Measurements from ENCODE around the gene PPIP5K2. TPM values are rescaled to one million over a fixed set of nuclear protein-coding genes. Genes with fewer than 3 reads are reported as not detected.

Gene PPIP5K2
- total RNA-seq, 6 experiments from 2014 or later = 54.9 to 75.2 (median 61.2) TPM

DNA sequence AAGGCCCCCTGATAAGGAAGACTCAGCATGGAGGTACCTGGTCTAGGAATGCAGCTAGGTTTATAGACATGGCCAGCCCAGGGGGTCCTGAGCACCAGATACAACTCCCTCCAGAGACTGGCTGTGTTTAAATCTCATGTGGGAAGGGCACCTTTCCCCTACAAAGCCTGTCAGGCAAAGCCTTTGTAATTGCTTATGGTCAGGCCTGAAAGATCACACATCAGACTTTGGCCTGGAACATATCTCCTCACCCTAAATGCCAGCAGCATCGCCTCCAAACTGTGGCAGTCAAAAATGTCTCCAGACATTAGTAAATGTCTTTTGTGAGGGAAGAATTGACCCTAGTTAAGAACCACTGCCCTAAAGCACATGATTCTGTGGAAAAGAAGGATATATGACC, 86.9 kb downstream of the PPIP5K2 start:
- TF ChIP-seq, protein P1, sequence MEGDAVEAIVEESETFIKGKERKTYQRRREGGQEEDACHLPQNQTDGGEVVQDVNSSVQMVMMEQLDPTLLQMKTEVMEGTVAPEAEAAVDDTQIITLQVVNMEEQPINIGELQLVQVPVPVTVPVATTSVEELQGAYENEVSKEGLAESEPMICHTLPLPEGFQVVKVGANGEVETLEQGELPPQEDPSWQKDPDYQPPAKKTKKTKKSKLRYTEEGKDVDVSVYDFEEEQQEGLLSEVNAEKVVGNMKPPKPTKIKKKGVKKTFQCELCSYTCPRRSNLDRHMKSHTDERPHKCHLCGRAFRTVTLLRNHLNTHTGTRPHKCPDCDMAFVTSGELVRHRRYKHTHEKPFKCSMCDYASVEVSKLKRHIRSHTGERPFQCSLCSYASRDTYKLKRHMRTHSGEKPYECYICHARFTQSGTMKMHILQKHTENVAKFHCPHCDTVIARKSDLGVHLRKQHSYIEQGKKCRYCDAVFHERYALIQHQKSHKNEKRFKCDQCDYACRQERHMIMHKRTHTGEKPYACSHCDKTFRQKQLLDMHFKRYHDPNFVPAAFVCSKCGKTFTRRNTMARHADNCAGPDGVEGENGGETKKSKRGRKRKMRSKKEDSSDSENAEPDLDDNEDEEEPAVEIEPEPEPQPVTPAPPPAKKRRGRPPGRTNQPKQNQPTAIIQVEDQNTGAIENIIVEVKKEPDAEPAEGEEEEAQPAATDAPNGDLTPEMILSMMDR (IDR thresholded peaks at IDR 0.05) = no peak
- peaks cover 23% of the 10 kb centered on the region for H3K36me3 Mint-ChIP-seq (ENCODE audit: low read depth)

DNA sequence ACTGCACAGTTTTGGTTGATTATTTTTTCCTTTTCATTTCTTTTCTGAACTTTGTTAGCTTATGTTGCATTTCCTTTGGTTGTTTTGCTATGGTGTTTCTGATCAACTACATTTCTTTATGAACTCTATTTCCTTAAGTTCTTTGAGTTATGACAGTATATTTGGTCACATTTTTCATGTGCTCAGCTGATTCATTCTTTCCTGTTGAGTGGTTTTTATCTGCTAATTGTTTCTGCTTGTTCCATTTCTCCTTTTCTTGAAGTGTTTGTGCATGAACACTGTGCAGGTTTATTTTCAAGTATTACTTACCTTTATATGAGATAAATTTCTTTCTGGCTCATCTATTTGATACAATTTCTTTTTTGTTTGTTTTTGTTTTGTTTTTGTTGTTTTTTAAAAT, 87.6 kb downstream of the PPIP5K2 start:
- Mint-ChIP-seq H3K27me3 (ENCODE audit: insufficient read depth) (peaks cover 3% of the 10 kb centered on the region; the same call in 1 of the 2 replicates), H3K27ac (peak overlapping the region; percentile 22), H3K4me1 (ENCODE audit: low read depth) (peaks cover 24% of the 10 kb centered on the region), H3K36me3 (ENCODE audit: low read depth) (peaks cover 23% of the 10 kb centered on the region), H3K4me3 (no peak overlapping the region), H3K9me3 (no peaks in the 10 kb centered on the region; the same call in 1 of the 2 replicates)
- DNase-seq = no peak
- TF ChIP-seq, protein P1 (IDR thresholded peaks at IDR 0.05) = no peak

More for the DNA sequence above, 86.9 kb downstream of the PPIP5K2 start:
- Mint-ChIP-seq H3K9me3 (no peaks in the 10 kb centered on the region; the same call in 1 of the 2 replicates), H3K27ac (no peak overlapping the region), H3K27me3 (ENCODE audit: insufficient read depth) (peaks cover 3% of the 10 kb centered on the region; the same call in 1 of the 2 replicates), H3K4me3 (no peak overlapping the region), H3K4me1 (ENCODE audit: low read depth) (peaks cover 20% of the 10 kb centered on the region)
- no peak for DNase-seq

DNA sequence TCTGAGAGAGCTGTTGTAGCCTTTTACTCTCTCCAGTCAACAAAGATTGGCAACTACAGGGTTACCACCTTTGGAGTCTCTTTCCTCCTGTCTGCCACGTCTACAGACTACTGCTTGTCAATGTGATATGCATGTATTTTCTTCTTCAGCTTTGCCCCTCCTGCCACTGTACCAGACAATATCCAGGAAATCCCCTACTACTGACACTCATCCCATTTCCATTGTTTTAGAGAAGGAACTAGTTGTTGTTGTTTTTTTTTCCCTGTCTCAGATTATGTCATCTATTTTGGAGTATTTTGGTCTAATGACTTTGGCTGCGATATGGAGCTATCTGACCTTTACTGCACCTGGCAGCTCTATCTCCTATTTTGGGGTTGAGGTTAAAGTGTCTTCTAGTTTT, 88.4 kb downstream of the PPIP5K2 start:
- no peak overlapping the region for H3K4me3 Mint-ChIP-seq
- DNase-seq = no peak
- TF ChIP-seq, protein P1 (IDR thresholded peaks at IDR 0.05) = no peak
- H3K27ac Mint-ChIP-seq = peak overlapping the region; percentile 18; the same call in 1 of the 2 replicates
- H3K4me1 Mint-ChIP-seq (ENCODE audit: low read depth) = peaks cover 31% of the 10 kb centered on the region
- H3K27me3 Mint-ChIP-seq (ENCODE audit: insufficient read depth) = peaks cover 3% of the 10 kb centered on the region; the same call in 1 of the 2 replicates
- H3K9me3 Mint-ChIP-seq = no peaks in the 10 kb centered on the region; the same call in 1 of the 2 replicates
- H3K36me3 Mint-ChIP-seq (ENCODE audit: low read depth) = peaks cover 23% of the 10 kb centered on the region

DNA sequence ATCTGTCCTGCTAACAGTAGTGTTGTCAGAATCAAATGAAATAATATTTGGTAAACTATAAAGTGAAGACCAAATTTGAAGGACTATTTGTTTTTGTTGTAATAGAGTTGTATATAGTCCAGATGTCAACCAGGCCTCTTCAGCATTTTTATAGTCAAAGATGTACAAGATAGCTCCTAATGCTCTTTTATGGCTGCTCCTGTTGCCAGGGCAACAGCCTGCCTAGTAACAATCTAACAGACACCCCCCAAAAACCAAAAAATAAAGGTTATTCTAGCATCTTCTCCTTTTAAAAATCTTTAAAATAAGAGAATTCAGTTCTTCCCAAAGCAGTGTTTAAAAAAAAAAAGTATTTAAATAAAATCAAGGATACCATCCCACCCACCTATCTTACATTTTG, 89.0 kb downstream of the PPIP5K2 start:
- Mint-ChIP-seq H3K27me3 (ENCODE audit: insufficient read depth) (peaks cover 3% of the 10 kb centered on the region; the same call in 1 of the 2 replicates), H3K27ac (no peak overlapping the region), H3K9me3 (no peaks in the 10 kb centered on the region; the same call in 1 of the 2 replicates), H3K4me1 (ENCODE audit: low read depth) (peaks cover 37% of the 10 kb centered on the region), H3K4me3 (no peak overlapping the region), H3K36me3 (ENCODE audit: low read depth) (peaks cover 22% of the 10 kb centered on the region)
- TF ChIP-seq, protein P1 (IDR thresholded peaks at IDR 0.05) = no peak
- DNase-seq = no peak

DNA sequence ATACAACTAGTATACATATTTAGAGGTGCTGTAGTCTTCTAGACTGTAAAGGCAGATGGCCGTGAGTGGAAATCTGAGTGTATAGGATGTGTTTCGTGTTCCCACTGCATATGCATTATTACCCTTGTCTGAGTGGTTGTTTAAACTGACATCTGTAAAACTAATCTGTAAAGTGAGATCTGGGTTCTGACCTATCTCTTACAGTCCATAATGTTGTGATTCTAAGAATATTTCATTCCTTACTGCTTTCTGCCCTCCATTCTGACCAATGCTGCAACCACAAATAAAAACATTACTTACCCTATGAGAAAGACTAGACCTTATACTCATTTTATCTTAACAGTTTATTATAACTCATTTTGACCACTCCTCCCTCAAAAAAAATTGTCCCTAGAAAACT, 90.9 kb downstream of the PPIP5K2 start:
- Mint-ChIP-seq H3K4me1 (ENCODE audit: low read depth) (peaks cover 42% of the 10 kb centered on the region), H3K36me3 (ENCODE audit: low read depth) (peaks cover 9% of the 10 kb centered on the region; the same call in 1 of the 2 replicates), H3K9me3 (no peaks in the 10 kb centered on the region), H3K27me3 (ENCODE audit: insufficient read depth) (peaks cover 3% of the 10 kb centered on the region; the same call in 1 of the 2 replicates), H3K4me3 (no peak overlapping the region), H3K27ac (no peak overlapping the region)
- no peak for DNase-seq
- TF ChIP-seq, protein P1 (IDR thresholded peaks at IDR 0.05) = no peak

Data from HFFc6 (cell line).